HepG2 (cell line): ENCODE results near the gene WTAP. TPM values are rescaled to one million over a fixed set of nuclear protein-coding genes. Genes with fewer than 3 reads are reported as not detected.
A peak's percentile ranks its signal among the peaks of the same experiment; 100 is the strongest.

Experiments
- CAMTA2 ChIP-seq: sonication (generic); formaldehyde crosslinking; IDR thresholded peaks from 2 replicates; pipeline ENCODE4 v1.4.0; 2020; ENCODE audit warnings: mild to moderate bottlenecking, missing genetic modification reagents, borderline replicate concordance
- FOXC1 ChIP-seq: sonication (generic); formaldehyde crosslinking; IDR thresholded peaks from 2 replicates; pipeline ENCODE4 v1.8.0; 2022; ENCODE audit warnings: mild to moderate bottlenecking, missing genetic modification reagents, borderline replicate concordance
- HES4 ChIP-seq: sonication (generic); formaldehyde crosslinking; IDR thresholded peaks from 2 replicates; pipeline ENCODE4 v1.9.0; 2021; ENCODE audit warnings: mild to moderate bottlenecking, missing genetic modification reagents, borderline replicate concordance
- HNF4G ChIP-seq, 2 experiments: sonication (generic) in 1 of 2; formaldehyde crosslinking in 1 of 2; IDR thresholded peaks; 2 replicates each; pipeline versions ENCODE4 v1.4.0 to v1.6.1; 2011 to 2020; ENCODE audit warnings: borderline replicate concordance in 2 of 2, low read depth in 2 of 2, mild to moderate bottlenecking in 2 of 2, low read length in 1 of 2, missing genetic modification reagents in 1 of 2, moderate library complexity in 1 of 2
- MYC ChIP-seq: sonication (generic); formaldehyde crosslinking; IDR thresholded peaks from 2 replicates; pipeline ENCODE4 v1.9.0; 2021; ENCODE audit warnings: missing genetic modification reagents, borderline replicate concordance
- RARG ChIP-seq: sonication (generic); formaldehyde crosslinking; IDR thresholded peaks from 2 replicates; pipeline ENCODE4 v1.4.0; 2020; ENCODE audit warnings: low read depth, mild to moderate bottlenecking, missing genetic modification reagents
- RBM22 ChIP-seq: fragments of 200-400 bp; formaldehyde crosslinking; optimal IDR thresholded peaks from 2 replicates; pipeline ENCODE3; 2017; ENCODE audit warnings: mild to moderate bottlenecking, low read length, moderate library complexity
- WIZ ChIP-seq: sonication (generic); formaldehyde crosslinking; IDR thresholded peaks from 2 replicates; pipeline ENCODE4 v1.5.1; 2020; ENCODE audit warnings: mild to moderate bottlenecking, missing genetic modification reagents
- polyA plus RNA-seq, 8 experiments: library from polyadenylated mRNA; depleted of rRNA in 3 of 8; stranded (reverse) in 7 of 8; unstranded in 1 of 8; fragments of >200 nt; fragmentation: Illumina TruSeq in 4 of 8; extraction: Trizol in 4 of 8; gene quantifications; 2 replicates each; pipeline versions ENCODE4 v1.2.1 to v1.2.3, GENCODE V29; 2011 to 2016; ENCODE audit warnings: low read depth in 4 of 8, missing spikeins in 1 of 8, mixed read lengths in 1 of 8; ENCODE audit not compliant: insufficient read depth in 1 of 8
- total RNA-seq, 5 experiments: library from RNA; depleted of rRNA; stranded (reverse); fragments of >200 nt; fragmentation: Illumina TruSeq; extraction: Trizol; gene quantifications; 2 replicates each; pipeline ENCODE4 v1.2.3, GENCODE V29; 2016; ENCODE audit warnings: low read depth in 1 of 5
- TF ChIP-seq, protein P1 (sequence below): sonication (generic); formaldehyde crosslinking; IDR thresholded peaks from 2 replicates; pipeline ENCODE4 v1.4.0; 2020; ENCODE audit warnings: mild to moderate bottlenecking, low read depth, missing genetic modification reagents
- TF ChIP-seq, protein P2 (sequence below): sonication (generic); formaldehyde crosslinking; IDR thresholded peaks from 2 replicates; pipeline ENCODE4 v1.4.0; 2020; ENCODE audit warnings: missing genetic modification reagents
- TF ChIP-seq, protein P3 (sequence below): sonication (generic); formaldehyde crosslinking; IDR thresholded peaks from 2 replicates; pipeline ENCODE4 v1.5.0; 2020; ENCODE audit warnings: mild to moderate bottlenecking, missing genetic modification reagents, moderate library complexity
- TF ChIP-seq, protein P4 (sequence below): sonication (generic); formaldehyde crosslinking; conservative IDR thresholded peaks from 2 replicates; pipeline ENCODE4 v1.4.0; 2020; ENCODE audit warnings: mild to moderate bottlenecking, missing genetic modification reagents, moderate library complexity
- TF ChIP-seq, protein P5 (sequence below): sonication (generic); formaldehyde crosslinking; IDR thresholded peaks from 2 replicates; pipeline ENCODE4 v1.9.0; 2021; ENCODE audit warnings: missing genetic modification reagents, mild to moderate bottlenecking, borderline replicate concordance
- TF ChIP-seq, protein P6 (sequence below): IDR thresholded peaks from 2 replicates; pipeline ENCODE4 v1.4.0; 2020; ENCODE audit warnings: mild to moderate bottlenecking, missing genetic modification reagents

Gene WTAP
- total and polyA plus RNA-seq, 2 of the 13 experiments (the other 11 are each of a cell fraction or from before 2014, with no cell fraction given), result 31.6 to 167 TPM

DNA sequence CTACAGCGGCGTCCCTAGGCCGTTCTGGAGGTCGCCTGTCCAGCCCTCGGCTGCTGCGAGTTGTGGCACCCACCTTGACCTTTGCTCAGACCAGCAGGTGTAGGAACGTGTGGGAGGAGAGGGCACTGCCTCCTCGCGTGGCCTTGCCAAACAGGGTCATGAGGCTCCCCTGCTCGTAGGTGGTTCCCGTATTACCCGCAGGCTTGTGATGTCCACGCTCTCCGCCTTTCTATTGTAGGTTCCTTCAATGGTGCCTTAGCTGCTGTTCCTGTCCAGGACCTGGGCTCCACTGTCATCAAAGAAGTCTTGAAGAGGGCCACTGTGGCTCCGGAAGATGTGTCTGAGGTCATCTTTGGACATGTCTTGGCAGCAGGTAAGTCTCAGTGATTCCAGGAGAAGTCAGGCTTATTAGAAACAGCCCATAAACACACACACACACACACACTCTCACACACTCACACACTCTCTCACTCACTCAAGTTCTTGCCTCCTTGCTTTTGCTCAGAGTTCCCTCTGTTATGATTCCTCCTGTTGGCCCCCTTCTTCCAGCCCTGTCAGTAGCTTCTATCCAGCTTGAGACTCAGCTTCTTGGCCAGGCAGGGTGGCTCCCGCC lies 35.5 kb downstream of the WTAP start (continued):
- TF ChIP-seq HNF4G (IDR thresholded peaks at IDR 0.05; ENCODE audit: borderline replicate concordance, low read depth, low read length) (peak; percentile 87), HNF4G (CRISPR knock-in tag; IDR thresholded peaks at IDR 0.05; ENCODE audit: borderline replicate concordance, low read depth) (peak; percentile 85; the same call in 1 of the 2 replicates), RARG (CRISPR knock-in tag) (no peak), RBM22 (peak; percentile 20), WIZ (peak; percentile 61; the same call in 1 of the 2 replicates), FOXC1 (peak; percentile 87), CAMTA2 (0 out of 2 replicates have a peak, but pooled peaks have one; percentile 72), HES4 (CRISPR knock-in tag) (peak; percentile 95), MYC (CRISPR knock-in tag) (peak; percentile 90)
- TF ChIP-seq, protein P1, sequence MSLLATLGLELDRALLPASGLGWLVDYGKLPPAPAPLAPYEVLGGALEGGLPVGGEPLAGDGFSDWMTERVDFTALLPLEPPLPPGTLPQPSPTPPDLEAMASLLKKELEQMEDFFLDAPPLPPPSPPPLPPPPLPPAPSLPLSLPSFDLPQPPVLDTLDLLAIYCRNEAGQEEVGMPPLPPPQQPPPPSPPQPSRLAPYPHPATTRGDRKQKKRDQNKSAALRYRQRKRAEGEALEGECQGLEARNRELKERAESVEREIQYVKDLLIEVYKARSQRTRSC (CRISPR knock-in tag), result peak; percentile 62; the same call in 1 of the 2 replicates
- TF ChIP-seq, protein P2, sequence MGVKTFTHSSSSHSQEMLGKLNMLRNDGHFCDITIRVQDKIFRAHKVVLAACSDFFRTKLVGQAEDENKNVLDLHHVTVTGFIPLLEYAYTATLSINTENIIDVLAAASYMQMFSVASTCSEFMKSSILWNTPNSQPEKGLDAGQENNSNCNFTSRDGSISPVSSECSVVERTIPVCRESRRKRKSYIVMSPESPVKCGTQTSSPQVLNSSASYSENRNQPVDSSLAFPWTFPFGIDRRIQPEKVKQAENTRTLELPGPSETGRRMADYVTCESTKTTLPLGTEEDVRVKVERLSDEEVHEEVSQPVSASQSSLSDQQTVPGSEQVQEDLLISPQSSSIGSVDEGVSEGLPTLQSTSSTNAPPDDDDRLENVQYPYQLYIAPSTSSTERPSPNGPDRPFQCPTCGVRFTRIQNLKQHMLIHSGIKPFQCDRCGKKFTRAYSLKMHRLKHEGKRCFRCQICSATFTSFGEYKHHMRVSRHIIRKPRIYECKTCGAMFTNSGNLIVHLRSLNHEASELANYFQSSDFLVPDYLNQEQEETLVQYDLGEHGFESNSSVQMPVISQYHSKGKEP (CRISPR knock-in tag), result peak; percentile 81; the same call in 1 of the 2 replicates
- TF ChIP-seq, protein P3, sequence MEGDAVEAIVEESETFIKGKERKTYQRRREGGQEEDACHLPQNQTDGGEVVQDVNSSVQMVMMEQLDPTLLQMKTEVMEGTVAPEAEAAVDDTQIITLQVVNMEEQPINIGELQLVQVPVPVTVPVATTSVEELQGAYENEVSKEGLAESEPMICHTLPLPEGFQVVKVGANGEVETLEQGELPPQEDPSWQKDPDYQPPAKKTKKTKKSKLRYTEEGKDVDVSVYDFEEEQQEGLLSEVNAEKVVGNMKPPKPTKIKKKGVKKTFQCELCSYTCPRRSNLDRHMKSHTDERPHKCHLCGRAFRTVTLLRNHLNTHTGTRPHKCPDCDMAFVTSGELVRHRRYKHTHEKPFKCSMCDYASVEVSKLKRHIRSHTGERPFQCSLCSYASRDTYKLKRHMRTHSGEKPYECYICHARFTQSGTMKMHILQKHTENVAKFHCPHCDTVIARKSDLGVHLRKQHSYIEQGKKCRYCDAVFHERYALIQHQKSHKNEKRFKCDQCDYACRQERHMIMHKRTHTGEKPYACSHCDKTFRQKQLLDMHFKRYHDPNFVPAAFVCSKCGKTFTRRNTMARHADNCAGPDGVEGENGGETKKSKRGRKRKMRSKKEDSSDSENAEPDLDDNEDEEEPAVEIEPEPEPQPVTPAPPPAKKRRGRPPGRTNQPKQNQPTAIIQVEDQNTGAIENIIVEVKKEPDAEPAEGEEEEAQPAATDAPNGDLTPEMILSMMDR, result peak; percentile 8
- TF ChIP-seq, protein P4, sequence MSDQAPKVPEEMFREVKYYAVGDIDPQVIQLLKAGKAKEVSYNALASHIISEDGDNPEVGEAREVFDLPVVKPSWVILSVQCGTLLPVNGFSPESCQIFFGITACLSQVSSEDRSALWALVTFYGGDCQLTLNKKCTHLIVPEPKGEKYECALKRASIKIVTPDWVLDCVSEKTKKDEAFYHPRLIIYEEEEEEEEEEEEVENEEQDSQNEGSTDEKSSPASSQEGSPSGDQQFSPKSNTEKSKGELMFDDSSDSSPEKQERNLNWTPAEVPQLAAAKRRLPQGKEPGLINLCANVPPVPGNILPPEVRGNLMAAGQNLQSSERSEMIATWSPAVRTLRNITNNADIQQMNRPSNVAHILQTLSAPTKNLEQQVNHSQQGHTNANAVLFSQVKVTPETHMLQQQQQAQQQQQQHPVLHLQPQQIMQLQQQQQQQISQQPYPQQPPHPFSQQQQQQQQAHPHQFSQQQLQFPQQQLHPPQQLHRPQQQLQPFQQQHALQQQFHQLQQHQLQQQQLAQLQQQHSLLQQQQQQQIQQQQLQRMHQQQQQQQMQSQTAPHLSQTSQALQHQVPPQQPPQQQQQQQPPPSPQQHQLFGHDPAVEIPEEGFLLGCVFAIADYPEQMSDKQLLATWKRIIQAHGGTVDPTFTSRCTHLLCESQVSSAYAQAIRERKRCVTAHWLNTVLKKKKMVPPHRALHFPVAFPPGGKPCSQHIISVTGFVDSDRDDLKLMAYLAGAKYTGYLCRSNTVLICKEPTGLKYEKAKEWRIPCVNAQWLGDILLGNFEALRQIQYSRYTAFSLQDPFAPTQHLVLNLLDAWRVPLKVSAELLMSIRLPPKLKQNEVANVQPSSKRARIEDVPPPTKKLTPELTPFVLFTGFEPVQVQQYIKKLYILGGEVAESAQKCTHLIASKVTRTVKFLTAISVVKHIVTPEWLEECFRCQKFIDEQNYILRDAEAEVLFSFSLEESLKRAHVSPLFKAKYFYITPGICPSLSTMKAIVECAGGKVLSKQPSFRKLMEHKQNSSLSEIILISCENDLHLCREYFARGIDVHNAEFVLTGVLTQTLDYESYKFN (CRISPR knock-in tag), result peak; percentile 78
- TF ChIP-seq, protein P5, sequence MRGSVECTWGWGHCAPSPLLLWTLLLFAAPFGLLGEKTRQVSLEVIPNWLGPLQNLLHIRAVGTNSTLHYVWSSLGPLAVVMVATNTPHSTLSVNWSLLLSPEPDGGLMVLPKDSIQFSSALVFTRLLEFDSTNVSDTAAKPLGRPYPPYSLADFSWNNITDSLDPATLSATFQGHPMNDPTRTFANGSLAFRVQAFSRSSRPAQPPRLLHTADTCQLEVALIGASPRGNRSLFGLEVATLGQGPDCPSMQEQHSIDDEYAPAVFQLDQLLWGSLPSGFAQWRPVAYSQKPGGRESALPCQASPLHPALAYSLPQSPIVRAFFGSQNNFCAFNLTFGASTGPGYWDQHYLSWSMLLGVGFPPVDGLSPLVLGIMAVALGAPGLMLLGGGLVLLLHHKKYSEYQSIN (CRISPR knock-in tag), result peak; percentile 73; the same call in 1 of the 2 replicates
- TF ChIP-seq, protein P6, sequence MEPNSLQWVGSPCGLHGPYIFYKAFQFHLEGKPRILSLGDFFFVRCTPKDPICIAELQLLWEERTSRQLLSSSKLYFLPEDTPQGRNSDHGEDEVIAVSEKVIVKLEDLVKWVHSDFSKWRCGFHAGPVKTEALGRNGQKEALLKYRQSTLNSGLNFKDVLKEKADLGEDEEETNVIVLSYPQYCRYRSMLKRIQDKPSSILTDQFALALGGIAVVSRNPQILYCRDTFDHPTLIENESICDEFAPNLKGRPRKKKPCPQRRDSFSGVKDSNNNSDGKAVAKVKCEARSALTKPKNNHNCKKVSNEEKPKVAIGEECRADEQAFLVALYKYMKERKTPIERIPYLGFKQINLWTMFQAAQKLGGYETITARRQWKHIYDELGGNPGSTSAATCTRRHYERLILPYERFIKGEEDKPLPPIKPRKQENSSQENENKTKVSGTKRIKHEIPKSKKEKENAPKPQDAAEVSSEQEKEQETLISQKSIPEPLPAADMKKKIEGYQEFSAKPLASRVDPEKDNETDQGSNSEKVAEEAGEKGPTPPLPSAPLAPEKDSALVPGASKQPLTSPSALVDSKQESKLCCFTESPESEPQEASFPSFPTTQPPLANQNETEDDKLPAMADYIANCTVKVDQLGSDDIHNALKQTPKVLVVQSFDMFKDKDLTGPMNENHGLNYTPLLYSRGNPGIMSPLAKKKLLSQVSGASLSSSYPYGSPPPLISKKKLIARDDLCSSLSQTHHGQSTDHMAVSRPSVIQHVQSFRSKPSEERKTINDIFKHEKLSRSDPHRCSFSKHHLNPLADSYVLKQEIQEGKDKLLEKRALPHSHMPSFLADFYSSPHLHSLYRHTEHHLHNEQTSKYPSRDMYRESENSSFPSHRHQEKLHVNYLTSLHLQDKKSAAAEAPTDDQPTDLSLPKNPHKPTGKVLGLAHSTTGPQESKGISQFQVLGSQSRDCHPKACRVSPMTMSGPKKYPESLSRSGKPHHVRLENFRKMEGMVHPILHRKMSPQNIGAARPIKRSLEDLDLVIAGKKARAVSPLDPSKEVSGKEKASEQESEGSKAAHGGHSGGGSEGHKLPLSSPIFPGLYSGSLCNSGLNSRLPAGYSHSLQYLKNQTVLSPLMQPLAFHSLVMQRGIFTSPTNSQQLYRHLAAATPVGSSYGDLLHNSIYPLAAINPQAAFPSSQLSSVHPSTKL (CRISPR knock-in tag), result peak; percentile 81
